ENCODE results near the gene DNAJB9.

DNAJB9 gene

GRCh38 chr7:108578937-108579336 lies 9.3 kb downstream of the DNAJB9 start:
- DNase-seq: no peak
- Mint-ChIP-seq H3K36me3 (ENCODE audit: low read depth) (peaks cover 46% of the 10 kb centered on the region), H3K27ac (no peak overlapping the region), H3K27me3 (ENCODE audit: low read depth, poor library complexity) (no peaks in the 10 kb centered on the region), H3K9me3 (peaks cover 11% of the 10 kb centered on the region), H3K4me3 (no peak overlapping the region), H3K4me1 (peaks cover 24% of the 10 kb centered on the region)
- TF ChIP-seq CTCF (IDR thresholded peaks at IDR 0.05): no peak

GRCh38 chr7:108580298-108580697 lies 10.6 kb downstream of the DNAJB9 start:
- TF ChIP-seq CTCF (IDR thresholded peaks at IDR 0.05): no peak
- no peaks in the 10 kb centered on the region for H3K27me3 Mint-ChIP-seq (ENCODE audit: low read depth, poor library complexity)
- H3K27ac Mint-ChIP-seq: no peak overlapping the region
- H3K4me1 Mint-ChIP-seq: peaks cover 22% of the 10 kb centered on the region
- no peak overlapping the region for H3K4me3 Mint-ChIP-seq
- H3K36me3 Mint-ChIP-seq (ENCODE audit: low read depth): peaks cover 40% of the 10 kb centered on the region
- DNase-seq: no peak
- peaks cover 11% of the 10 kb centered on the region for H3K9me3 Mint-ChIP-seq

- peaks cover 28% of the 10 kb centered on the region for H3K36me3 Mint-ChIP-seq (ENCODE audit: low read depth)
- no peak overlapping the region for H3K4me3 Mint-ChIP-seq
- H3K27ac Mint-ChIP-seq: peak overlapping the region; percentile 94
- DNase-seq: peak; percentile 10
- H3K9me3 Mint-ChIP-seq: peaks cover 11% of the 10 kb centered on the region
- no peak for TF ChIP-seq CTCF (IDR thresholded peaks at IDR 0.05)
- H3K27me3 Mint-ChIP-seq (ENCODE audit: low read depth, poor library complexity): peaks cover 4% of the 10 kb centered on the region
- H3K4me1 Mint-ChIP-seq: peaks cover 22% of the 10 kb centered on the region
These were observed 12.2 kb downstream of the DNAJB9 start for GRCh38 chr7:108581655-108582491.

GRCh38 chr7:108584211-108584610 lies 14.5 kb downstream of the DNAJB9 start:
- peaks cover 7% of the 10 kb centered on the region for H3K27me3 Mint-ChIP-seq (ENCODE audit: low read depth, poor library complexity)
- H3K4me3 Mint-ChIP-seq: no peak overlapping the region
- peaks cover 6% of the 10 kb centered on the region for H3K9me3 Mint-ChIP-seq
- peaks cover 17% of the 10 kb centered on the region for H3K36me3 Mint-ChIP-seq (ENCODE audit: low read depth)
- no peak for TF ChIP-seq CTCF (IDR thresholded peaks at IDR 0.05)
- no peak overlapping the region for H3K27ac Mint-ChIP-seq
- no peak for DNase-seq
- peaks cover 17% of the 10 kb centered on the region for H3K4me1 Mint-ChIP-seq

- Mint-ChIP-seq H3K9me3 (no peaks in the 10 kb centered on the region), H3K4me3 (no peak overlapping the region), H3K27ac (no peak overlapping the region), H3K36me3 (ENCODE audit: low read depth) (peaks cover 4% of the 10 kb centered on the region), H3K4me1 (peaks cover 32% of the 10 kb centered on the region), H3K27me3 (ENCODE audit: low read depth, poor library complexity) (peaks cover 7% of the 10 kb centered on the region)
- TF ChIP-seq CTCF (IDR thresholded peaks at IDR 0.05): no peak
- DNase-seq: no peak
These were observed 16.2 kb downstream of the DNAJB9 start for GRCh38 chr7:108585843-108586242.

- Mint-ChIP-seq H3K4me1 (peaks cover 29% of the 10 kb centered on the region), H3K36me3 (ENCODE audit: low read depth) (no peaks in the 10 kb centered on the region), H3K27me3 (ENCODE audit: low read depth, poor library complexity) (peaks cover 7% of the 10 kb centered on the region), H3K4me3 (no peak overlapping the region), H3K9me3 (no peaks in the 10 kb centered on the region), H3K27ac (peak overlapping the region; percentile 41)
- no peak for TF ChIP-seq CTCF (IDR thresholded peaks at IDR 0.05)
- DNase-seq: no peak
These were observed 16.6 kb downstream of the DNAJB9 start for GRCh38 chr7:108586274-108586710.
